Keratinocyte (primary cell): ENCODE data around the gene SCN2B. TPM values are rescaled to one million over a fixed set of nuclear protein-coding genes. Genes with fewer than 3 reads are reported as not detected.

Experiments used
- DNase-seq: peaks from one replicate; pipeline ENCODE4 v3.0.0-alpha.2; 2011; ENCODE audit warnings: low read depth, missing footprints, low spot score
- FAIRE-seq: peaks from 2 replicates; lab custom pipeline; 2011; peaks lifted over from hg19 to GRCh38; lab: Jason Lieb, UNC
- H2AFZ ChIP-seq: 2 replicates; pipeline ENCODE4 v1.6.0; 2012; ENCODE audit warnings: low read length, control low read depth, inconsistent platforms; ENCODE audit not compliant: control insufficient read depth
- H3K27ac ChIP-seq: 2 replicates; pipeline ENCODE4 v1.5.1; 2011; ENCODE audit warnings: low read length; ENCODE audit not compliant: control insufficient read depth, insufficient read depth
- H3K27me3 ChIP-seq: 3 replicates; pipeline ENCODE4 v1.6.0; 2011; ENCODE audit warnings: low read length; ENCODE audit not compliant: control insufficient read depth, insufficient read depth; ENCODE audit errors: extremely low read depth
- H3K36me3 ChIP-seq, 2 experiments: 2 replicates in 1 of 2; 3 replicates in 1 of 2; pipeline ENCODE4 v1.5.1; 2011; ENCODE audit warnings: low read length in 2 of 2, mild to moderate bottlenecking in 1 of 2; ENCODE audit not compliant: control insufficient read depth in 2 of 2, insufficient read depth in 2 of 2; ENCODE audit errors: extremely low read depth in 1 of 2
- H3K4me1 ChIP-seq: 3 replicates; pipeline ENCODE4 v1.5.1; 2011; ENCODE audit warnings: low read length; ENCODE audit not compliant: control insufficient read depth, insufficient read depth; ENCODE audit errors: extremely low read depth
- H3K4me2 ChIP-seq: 3 replicates; pipeline ENCODE4 v1.6.0; 2011; ENCODE audit warnings: low read depth, low read length; ENCODE audit not compliant: control insufficient read depth, insufficient read depth; ENCODE audit errors: extremely low read depth
- H3K4me3 ChIP-seq, 3 experiments: fragments of 200-600 bp in 1 of 3; sonication (generic) in 1 of 3; 2 replicates in 2 of 3; 3 replicates in 1 of 3; pipeline ENCODE4 v1.5.1; 2011 to 2016; ENCODE audit warnings: low read length in 3 of 3, mild to moderate bottlenecking in 3 of 3, control low read depth in 2 of 3, inconsistent platforms in 1 of 3, low read depth in 1 of 3, mixed read lengths in 1 of 3, mixed run types in 1 of 3, moderate library complexity in 1 of 3; ENCODE audit not compliant: control insufficient read depth in 2 of 3, insufficient read depth in 2 of 3; ENCODE audit errors: extremely low read depth in 1 of 3
- H3K79me2 ChIP-seq: 2 replicates; pipeline ENCODE4 v1.6.0; 2012; ENCODE audit warnings: low read length; ENCODE audit not compliant: control insufficient read depth, insufficient read depth
- H3K9ac ChIP-seq: 3 replicates; pipeline ENCODE4 v1.6.0; 2011; ENCODE audit warnings: low read length; ENCODE audit not compliant: control insufficient read depth, insufficient read depth; ENCODE audit errors: extremely low read depth
- H3K9me1 ChIP-seq: 3 replicates; pipeline ENCODE4 v1.6.0; 2011; ENCODE audit warnings: low read length; ENCODE audit not compliant: control insufficient read depth, insufficient read depth; ENCODE audit errors: extremely low read depth
- H3K9me3 ChIP-seq: 2 replicates; pipeline ENCODE4 v1.5.1; 2012; ENCODE audit warnings: low read depth, low read length; ENCODE audit not compliant: control insufficient read depth
- H4K20me1 ChIP-seq: 3 replicates; pipeline ENCODE4 v1.6.0; 2011; ENCODE audit warnings: low read length; ENCODE audit not compliant: control insufficient read depth, insufficient read depth; ENCODE audit errors: extremely low read depth
- EZH2 ChIP-seq: IDR thresholded peaks from one replicate; pipeline ENCODE4 v1.6.1; 2012; ENCODE audit warnings: inconsistent platforms, mild to moderate bottlenecking, low read length, moderate library complexity
- dilution Hi-C: fragments of 300-500 bp; cut with MboI; formaldehyde crosslinking; loops from one replicate; pipeline ENCODE4 v1.7.0; 2020; ENCODE audit warnings: low sequenced_read_pairs; ENCODE audit not compliant: extremely low pct_ligation_motif_present
- polyA plus RNA-seq, 5 experiments: library from polyadenylated mRNA; depleted of rRNA in 3 of 5; stranded (reverse) in 3 of 5; stranded (forward) in 1 of 5; unstranded in 1 of 5; fragments of >200 nt; gene quantifications; 1 replicate in 1 of 5; 2 replicates in 3 of 5; 3 replicates in 1 of 5; pipeline versions ENCODE4 v1.2.1 to v1.2.3, GENCODE V29; 2011 to 2012; ENCODE audit warnings: missing spikeins in 2 of 5, low read depth in 1 of 5, low replicate concordance in 1 of 5
- TF ChIP-seq, protein P1 (sequence below), 3 experiments: IDR thresholded peaks in 1 of 3; conservative IDR thresholded peaks in 1 of 3; optimal IDR thresholded peaks in 1 of 3; 2 replicates in 2 of 3; 3 replicates in 1 of 3; pipeline versions ENCODE3 to v1.5.1; 2011; ENCODE audit warnings: low read length in 3 of 3, mild to moderate bottlenecking in 3 of 3, moderate library complexity in 2 of 3, control low read depth in 1 of 3, inconsistent platforms in 1 of 3; ENCODE audit not compliant: insufficient read depth in 2 of 3; ENCODE audit errors: extremely low read depth in 1 of 3

SCN2B gene
- polyA plus RNA-seq, 1 donor (not counting 4 experiments of a cell fraction or from before 2014, with no cell fraction given), result 0.56 TPM

DNA sequence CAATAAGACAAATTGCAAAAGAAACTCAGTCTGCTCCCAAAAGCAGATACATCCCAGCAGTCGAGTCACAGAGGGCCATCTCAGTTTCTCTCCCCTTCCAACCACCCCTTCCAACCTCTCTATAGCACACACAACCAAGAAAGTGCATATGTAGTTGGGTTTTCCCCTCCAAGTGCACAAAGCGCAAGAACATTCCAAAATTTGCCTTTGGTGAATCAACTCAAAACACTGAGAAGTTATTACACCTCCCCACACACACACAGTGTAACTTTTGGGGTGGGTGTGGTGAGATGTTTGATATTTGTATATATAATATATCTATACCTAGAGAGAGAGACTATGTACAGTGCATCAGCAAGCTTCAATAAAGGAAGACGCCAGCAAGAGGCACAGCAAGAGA is 13.6 kb downstream of the SCN2B start:
- TF ChIP-seq, protein P1, sequence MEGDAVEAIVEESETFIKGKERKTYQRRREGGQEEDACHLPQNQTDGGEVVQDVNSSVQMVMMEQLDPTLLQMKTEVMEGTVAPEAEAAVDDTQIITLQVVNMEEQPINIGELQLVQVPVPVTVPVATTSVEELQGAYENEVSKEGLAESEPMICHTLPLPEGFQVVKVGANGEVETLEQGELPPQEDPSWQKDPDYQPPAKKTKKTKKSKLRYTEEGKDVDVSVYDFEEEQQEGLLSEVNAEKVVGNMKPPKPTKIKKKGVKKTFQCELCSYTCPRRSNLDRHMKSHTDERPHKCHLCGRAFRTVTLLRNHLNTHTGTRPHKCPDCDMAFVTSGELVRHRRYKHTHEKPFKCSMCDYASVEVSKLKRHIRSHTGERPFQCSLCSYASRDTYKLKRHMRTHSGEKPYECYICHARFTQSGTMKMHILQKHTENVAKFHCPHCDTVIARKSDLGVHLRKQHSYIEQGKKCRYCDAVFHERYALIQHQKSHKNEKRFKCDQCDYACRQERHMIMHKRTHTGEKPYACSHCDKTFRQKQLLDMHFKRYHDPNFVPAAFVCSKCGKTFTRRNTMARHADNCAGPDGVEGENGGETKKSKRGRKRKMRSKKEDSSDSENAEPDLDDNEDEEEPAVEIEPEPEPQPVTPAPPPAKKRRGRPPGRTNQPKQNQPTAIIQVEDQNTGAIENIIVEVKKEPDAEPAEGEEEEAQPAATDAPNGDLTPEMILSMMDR (optimal IDR thresholded peaks at IDR 0.05 in 1 of 3, IDR thresholded peaks at IDR 0.05 in 1 of 3, conservative IDR thresholded peaks at IDR 0.05 in 1 of 3; ENCODE audit: extremely low read depth in 1 of 3, insufficient read depth in 2 of 3, low read length in 3 of 3), result no peak
- TF ChIP-seq EZH2, result no peak
- Histone ChIP-seq H3K27ac (no peak overlapping the region), H4K20me1 (no peaks in the 10 kb centered on the region), H3K9ac (no peak overlapping the region), H2AFZ (no peak overlapping the region), H3K9me3 (no peaks in the 10 kb centered on the region), H3K27me3 (no peaks in the 10 kb centered on the region), H3K4me1 (peaks cover 11% of the 10 kb centered on the region), H3K4me3 (no peak overlapping the region), H3K4me2 (no peak overlapping the region), H3K9me1 (no peaks in the 10 kb centered on the region), H3K79me2 (no peaks in the 10 kb centered on the region), H3K36me3 (no peaks in the 10 kb centered on the region)
- DNase-seq, result no peak
- no peak for FAIRE-seq
- dilution Hi-C loops, result no loop called here

DNA sequence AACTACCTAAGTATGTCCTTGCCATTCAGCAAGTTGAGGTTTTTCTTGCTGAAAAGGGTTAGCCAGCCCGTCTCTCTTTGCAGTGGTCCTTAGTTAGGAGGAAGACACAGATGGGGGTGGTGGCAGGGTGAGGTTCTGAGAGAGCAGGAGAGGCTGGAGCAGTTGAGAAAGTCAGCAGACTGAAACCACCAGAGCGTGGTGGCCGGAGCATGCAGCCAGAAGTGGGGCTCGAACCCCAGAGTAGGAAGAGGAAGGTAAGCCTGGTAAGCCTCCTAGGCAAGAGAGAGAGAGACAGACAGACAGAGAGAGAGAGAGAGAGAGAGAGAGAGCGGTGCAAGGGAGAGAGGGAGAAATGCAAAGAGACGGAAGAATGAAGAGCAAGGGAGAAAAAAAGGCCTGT is 14.7 kb downstream of the SCN2B start:
- DNase-seq (no peak), FAIRE-seq (no peak)
- H3K27me3 ChIP-seq, result peaks cover 3% of the 10 kb centered on the region
- no peaks in the 10 kb centered on the region for H3K9me1 ChIP-seq
- H4K20me1 ChIP-seq, result no peaks in the 10 kb centered on the region
- H2AFZ ChIP-seq, result no peak overlapping the region
- TF ChIP-seq EZH2, result no peak
- TF ChIP-seq, protein P1 (optimal IDR thresholded peaks at IDR 0.05 in 1 of 3, IDR thresholded peaks at IDR 0.05 in 1 of 3, conservative IDR thresholded peaks at IDR 0.05 in 1 of 3; ENCODE audit: extremely low read depth in 1 of 3, insufficient read depth in 2 of 3, low read length in 3 of 3), result no peak
- no peak overlapping the region for H3K27ac ChIP-seq
- dilution Hi-C loops, result no loop called here
- no peaks in the 10 kb centered on the region for H3K36me3 ChIP-seq
- H3K4me2 ChIP-seq, result no peak overlapping the region
- no peaks in the 10 kb centered on the region for H3K9me3 ChIP-seq
- peaks cover 11% of the 10 kb centered on the region for H3K4me1 ChIP-seq
- H3K79me2 ChIP-seq, result no peaks in the 10 kb centered on the region
- H3K9ac ChIP-seq, result no peak overlapping the region
- no peak overlapping the region for H3K4me3 ChIP-seq
